HuH-7 (cell line): ENCODE measurements around the gene CLDN15.

Source experiments
- DNase-seq: peaks from one replicate; pipeline ENCODE4 v3.0.0; 2011; ENCODE audit warnings: low spot score

The CLDN15 gene

DNA sequence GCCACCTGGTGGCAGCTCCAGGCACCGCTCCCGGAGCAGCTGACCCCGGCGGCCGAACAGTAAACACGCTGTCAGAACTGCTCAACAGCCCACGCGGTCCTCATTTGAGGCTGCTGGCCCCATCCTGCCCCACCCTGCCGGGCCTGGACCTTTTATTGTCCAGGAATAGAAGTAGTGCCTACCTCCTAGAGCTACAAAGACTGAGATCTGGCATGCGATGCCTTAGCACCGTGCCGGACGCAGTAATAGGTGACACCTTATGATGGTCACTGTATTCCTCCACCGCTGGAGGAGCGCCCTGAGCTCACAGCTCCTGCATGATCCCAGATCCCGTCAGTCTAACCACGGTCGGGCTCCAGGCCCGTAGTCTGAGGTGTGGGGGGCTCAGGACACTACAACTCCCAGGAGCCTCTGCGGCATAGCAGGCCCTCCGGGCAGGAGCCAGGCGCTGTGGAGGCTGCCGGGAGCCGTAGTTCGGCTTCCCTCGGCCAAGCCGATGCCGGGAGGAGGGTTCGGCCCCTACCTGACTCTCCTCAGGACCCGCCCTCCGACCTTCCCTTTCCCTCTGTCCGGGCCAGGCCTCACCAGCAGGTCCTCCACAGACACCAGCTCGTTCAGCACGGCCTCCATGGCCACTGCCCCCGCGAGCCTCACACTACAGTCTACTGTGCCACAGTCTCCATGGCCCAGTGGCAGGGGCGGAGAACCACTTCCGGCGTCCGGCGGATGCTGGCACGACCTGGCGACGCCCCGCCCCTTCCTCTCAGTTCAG lies 7.0 kb upstream of the CLDN15 start, which contains the start of gene FIS1:
Gene FIS1 (minus strand): TSS at position 707 of the 772 bp plus-strand sequence. CDS start 77 bp downstream, at position 630.
- peak; percentile 90 for DNase-seq

DNA sequence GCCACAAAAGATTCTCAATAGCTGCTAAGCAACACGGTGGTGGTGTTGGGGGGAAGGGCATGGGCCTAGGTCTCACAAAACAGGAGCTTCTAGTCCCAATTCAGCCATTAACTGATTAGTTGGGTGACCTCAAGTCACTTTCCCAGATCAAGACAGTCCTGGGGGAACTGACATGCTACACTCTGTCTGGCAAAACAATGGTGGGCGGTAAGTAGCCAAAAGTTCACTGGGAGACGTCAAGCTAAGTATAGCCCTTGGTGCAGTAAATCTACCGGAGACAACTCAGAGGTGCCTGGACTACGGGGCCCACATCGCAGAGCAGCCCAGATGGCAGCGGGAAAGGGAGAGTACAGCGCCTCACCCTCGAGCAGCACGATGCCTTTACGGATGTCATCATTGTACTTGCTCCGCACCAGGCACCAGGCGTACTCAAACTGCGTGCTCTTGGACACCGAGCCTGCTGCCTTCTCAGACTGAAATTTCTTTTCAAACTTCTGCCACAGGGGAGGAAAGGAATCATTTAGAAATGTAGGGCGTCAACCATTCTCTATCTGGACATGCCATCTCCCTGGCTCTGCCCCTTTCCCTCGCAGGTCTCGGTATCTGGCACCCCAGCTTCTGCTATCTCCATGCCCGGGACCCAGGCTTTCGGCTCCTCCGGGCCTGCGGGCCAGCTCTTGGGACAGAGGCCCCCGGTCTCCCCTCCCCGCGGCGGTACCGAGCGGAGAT lies 6.2 kb upstream of the CLDN15 start:
- DNase-seq: peak; percentile 84

DNA sequence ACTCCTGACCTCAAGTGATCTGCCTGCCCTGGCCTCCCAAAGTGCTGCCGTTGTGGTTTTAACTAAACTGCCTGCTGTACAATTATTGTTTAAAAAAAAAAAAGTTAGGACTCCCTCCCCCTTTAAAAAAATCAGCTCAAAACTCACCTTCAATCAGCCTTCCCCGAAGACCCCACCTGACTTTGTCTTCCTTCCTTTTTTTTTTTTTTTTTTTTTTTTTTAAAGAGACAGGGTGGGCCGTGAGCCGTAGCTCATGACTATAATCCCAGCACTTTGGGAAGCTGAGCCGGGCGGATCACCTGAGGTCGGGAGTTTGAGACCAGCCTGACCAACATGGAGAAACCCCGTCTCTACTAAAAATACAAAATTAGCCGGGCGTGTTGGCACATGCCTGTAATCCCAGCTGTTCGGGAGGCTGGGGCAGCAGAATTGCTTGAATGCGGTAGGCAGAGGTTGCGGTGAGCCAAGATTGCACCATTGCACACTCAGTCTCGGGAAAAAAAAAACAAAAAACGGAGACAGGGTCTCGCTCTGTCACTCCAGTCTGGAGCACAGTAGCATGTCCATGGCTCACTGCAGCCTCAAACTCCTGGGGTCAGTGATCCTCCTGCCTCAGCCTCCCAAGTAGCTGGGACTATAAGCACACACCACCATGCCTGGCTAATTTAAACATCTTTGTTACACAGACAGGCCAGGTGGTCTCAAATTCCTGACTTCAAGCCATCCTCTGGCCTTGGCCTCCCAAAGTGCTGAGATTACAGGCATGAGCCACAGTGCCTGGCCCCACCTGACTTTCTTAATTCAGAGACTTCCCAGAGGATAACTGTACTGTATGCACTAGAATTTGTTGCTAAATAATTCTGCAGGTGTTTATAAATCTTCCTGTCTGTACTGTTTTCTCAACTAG lies 4.1 kb upstream of the CLDN15 start:
- DNase-seq: no peak

DNA sequence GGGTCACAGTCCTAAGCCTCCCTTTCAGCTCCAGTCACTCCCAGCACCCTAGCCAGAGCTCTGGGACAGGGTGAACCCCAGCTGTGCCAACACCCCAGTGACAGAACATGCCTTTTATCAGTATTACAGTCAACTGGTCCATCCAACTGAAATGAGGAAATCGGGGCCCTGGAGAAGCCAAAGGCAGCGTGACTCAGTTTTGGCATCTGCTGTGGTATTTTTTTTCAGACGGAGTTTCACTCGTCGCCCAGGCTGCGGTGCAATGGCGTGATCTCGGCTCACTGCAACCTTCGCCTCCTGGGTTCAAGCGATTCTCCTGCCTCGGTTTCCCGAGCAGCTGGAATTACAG lies 3.4 kb upstream of the CLDN15 start:
- DNase-seq: no peak

DNA sequence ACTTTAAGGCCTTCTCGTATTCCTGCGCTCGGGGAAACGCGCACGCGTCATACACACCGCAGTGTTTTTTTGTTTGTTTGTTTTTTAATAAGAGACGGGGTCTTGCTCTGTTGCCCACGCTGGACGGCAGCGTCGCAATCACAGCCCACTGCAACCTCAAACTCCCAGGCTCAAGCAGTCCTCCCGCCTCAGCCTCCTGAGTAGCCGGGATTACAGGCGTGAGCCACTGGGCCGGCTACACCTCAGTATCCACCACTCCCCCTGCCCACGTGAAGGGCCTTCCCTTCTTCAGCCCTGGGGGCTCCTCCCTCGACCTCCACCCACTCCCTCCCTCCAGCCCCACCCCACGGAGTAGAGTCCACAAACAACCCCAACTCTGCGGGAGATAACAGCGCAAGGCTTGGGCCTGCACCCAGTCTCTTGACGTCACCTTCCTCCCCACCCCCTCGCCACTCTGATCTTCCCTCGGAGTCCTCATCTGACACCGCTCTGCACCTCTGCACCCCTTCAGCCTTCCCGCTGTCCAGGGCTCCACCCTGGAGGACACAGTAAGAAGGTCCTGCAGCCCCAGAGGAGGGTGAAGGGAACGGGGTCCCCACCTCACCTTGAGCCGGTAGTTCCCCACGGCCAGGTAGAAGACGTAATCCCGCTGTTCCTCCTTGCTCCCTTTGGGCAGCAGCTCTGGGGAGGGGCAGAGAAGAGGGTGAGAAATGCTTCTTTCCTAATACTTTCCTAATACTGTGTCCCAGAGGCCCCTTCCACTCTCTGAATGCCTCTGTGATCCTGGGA lies 2.8 kb upstream of the CLDN15 start:
- DNase-seq: no peak

DNA sequence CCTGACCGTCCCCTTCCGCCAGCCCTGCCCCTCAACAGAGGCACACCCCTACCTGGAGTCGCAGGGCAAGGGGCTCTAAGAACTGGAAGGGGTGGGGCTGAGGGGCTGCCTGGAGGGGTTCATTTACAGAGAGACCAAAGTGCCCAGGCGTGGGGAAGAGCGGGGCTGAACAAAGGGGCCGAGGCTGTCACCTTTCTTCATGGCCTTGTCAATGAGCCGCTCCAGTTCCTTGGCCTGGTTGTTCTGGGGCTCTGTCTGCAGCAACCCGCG lies 2.3 kb upstream of the CLDN15 start:
- no peak for DNase-seq

DNA sequence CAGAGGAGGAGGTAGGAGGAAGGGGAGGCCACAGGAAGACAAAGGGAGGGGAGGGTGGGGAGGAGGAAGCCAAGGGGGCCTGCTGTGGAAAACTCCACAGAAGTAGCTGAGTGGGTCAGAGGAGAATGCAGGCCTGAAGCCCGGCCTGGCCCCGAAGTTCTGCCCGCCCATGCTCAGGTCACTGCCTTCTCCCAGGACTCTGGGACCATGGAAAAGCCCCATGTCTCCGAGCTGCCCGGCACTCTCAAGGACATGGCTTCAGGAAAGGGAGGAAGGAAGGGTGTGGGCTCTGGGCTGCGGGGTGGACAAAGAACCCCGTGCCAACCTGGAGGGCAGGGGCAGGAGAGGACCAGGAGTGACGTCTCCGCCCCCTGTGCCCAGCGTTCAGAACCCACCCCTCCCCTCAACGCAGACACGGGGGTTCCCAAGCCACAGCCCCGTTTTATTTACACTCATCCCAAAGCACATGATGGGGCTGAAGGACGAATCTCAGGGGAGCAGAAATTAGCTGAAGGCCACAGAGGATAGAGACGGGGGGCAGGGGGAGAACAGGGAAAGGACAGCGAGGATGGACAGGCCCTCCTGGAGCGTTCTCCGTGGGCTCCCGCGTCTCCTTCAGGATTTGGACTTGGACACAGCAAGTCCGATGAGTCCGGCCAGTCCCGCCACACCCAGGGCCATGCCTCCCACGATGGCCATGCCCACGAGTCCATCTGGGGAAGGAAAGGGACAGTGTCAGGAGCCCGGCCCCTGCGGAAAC lies 1.8 kb upstream of the CLDN15 start:
- DNase-seq: no peak

DNA sequence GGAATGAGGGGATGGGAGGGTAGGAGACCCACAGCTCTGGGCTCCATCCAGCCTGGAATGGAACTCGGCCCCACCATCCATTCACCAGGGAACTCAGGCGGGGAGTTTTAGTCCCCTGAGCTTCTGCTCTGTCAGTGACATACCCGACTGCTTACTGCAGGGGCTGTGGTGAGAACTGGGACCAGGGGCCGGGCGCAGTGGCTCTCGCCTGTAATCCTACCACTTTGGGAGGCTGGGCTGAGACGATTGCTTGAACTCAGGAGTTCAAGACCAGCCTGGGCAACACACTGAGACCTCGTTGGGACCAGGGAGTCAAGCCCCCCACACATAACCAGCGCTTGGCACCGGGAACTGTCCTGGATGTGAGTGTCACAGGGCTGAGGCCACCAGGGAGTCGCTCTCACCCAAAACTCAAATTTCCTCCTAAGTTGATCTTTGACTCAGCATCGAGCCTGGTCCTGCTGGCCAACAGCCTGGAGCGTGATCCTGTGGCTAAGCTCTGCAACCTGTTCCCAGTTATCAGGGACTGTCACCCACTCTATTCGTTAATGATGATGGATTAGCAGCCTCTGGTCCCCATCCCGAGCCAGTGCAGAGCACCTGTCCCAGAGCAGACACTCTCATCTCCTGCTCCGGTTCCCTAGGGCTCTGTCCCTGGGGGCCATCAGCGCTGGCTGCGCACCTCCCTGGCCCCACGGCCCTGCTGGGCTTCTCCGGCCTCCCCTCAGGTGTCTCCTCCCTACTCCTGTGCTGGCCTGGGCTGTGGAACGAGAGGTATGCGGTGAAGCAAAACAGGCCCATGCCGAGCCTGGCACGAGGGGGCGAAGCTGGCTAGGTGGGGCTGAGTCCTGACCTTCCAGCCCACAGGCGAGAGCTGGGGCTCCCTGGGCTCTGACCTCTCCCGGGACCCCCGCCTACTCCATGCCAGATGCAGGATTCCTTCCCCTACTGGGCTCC lies 902 bp upstream of the CLDN15 start:
- DNase-seq: no peak

DNA sequence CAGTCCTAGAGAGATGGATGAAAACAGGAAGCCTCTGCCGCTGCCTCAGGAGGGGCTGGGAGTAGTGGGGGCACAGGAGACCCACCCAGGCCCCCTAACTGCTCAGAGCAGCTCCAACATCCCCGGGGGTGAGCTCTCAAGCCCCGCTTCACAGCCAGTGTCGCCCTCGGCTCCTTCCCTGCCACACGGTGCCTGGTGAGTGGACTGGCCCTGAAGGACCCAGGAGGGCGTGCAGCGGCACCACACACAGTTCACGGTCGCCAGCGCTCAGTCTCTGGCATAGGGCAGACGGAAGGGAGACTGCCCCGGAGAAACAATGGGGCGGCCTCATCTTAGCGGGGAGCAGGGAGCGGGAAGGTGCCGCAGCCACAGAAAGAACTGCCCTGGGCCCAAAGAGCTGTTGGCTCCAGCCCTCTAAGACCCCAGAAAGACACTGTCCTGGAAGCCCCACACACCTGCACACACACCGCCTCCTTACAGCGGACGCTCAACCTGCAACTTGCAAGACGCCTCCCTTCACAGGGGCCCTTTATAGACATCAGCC lies 1.2 kb downstream of the CLDN15 start:
- no peak for DNase-seq

DNA sequence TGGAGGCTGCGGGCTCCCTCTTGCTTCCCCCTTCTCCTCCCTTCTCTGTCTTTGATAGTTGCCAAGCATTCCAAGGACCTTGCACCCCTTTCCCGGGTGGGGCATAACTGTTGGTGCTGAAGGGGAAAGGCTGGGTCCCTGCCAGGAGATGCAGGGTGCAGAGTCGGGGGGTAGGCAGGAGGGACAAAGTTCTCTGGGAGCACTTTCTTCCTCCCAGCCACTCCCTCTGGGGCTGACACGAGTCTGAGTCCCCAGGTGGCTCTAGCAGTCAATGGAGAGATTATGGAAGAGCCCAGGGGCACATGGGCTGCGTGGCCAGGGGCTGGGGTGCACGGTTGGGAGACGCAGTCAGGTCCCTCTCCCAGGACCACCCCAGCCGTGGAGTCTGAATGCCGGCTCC lies 2.1 kb downstream of the CLDN15 start:
- DNase-seq: no peak

DNA sequence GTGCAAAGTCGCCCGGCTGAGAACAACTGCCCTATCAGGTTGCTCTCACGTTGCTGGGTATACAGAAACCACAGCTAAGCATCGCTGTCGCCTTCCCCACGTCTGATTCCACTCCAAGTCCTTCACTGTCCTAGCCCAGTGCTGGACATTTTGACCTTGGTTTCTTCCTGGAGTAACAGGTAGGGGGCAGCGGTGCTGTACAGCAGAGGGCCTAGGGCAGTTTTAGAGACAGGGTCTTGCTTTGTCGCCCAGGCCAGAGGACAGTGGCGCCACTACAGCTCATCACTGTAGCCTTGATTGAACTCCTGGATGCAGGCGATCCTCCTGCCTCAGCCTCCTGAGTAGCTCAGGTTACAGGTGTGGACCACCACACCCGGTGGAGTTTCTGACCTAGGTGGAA lies 2.6 kb downstream of the CLDN15 start:
- DNase-seq: no peak

DNA sequence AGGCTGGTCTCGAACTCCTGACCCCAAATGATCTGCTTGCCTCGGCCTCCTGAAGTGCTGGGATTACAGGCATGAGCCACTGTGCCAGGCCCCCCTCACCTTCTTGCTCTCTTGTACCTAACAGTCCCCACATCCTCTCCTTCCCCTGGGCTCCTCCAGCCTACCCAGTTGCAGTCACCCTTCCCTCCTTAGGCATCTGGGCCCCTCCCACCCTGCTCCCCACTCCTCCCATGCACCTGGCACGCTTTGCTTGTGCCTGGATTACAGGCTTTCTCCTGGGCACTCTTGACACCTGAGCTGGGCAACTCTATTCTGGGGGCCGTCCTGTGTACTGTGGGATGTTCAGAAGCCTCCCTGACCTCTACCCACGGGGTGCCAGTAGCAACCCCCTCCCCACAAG lies 3.0 kb downstream of the CLDN15 start:
- DNase-seq: no peak

DNA sequence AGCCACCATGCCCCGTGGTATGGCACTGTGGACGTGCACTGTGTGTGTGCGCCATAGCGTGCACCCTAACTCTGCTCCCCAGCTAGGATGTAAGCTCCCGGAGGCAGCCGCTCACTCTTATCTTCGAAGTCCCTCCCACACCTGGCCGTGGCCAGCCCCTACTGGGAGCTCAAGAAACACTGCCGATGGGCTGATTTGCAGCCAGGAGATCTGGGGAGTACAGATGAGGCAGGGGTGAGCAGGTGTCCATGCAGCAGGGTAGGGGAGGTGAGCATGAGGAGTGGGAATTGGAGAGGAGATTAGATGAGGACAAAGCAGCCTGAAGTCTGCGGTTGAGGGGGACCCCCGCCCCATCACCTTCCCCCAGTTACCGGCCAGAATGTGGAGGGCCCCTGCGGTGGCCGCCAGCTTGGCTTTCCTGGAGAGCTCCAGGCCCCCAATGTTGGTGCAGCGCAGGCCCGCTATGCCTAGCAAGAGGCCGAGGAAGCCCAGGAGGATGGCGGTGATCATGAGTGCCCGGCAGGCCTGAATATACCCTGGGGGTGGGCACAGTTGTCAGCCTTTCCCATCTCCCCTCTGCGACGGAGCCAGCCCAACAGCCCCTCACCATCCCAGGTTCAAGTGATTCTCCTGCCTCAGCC lies 3.6 kb downstream of the CLDN15 start:
- no peak for DNase-seq

DNA sequence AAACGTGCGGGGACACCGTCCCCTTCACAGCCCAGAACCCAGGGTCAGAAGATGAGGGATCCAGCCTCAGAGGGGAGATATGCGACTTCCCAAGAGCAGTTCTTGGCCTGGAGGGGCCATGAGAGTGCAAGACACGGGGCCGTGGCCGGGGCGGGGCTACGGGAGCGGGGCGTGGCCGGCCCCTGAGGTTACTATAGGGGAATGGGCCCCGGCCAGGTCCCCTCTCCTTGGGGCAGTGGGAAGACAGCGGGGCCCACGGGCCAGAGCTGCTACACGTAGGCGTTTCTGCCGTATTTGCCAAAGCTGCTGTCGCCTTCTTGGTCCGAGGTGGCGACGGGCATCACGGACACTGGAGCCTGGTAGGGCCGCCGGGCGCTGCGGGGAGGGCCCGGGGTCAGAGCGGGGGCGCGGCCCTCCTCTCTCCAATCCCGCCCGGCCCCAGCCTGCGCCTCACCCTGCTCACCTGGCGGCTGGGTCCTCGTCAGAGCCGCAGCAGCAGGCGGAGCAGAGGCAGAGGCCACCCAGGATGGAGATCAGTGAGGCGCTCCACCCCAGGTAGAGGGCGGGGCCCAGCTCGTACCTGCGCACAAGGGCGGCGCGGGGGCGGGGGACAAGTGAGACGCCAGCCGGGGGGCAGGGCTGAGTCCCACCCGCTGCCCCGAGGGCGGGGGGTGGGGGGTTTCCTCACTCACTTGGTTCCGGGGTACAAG lies 5.3 kb downstream of the CLDN15 start:
- no peak for DNase-seq

DNA sequence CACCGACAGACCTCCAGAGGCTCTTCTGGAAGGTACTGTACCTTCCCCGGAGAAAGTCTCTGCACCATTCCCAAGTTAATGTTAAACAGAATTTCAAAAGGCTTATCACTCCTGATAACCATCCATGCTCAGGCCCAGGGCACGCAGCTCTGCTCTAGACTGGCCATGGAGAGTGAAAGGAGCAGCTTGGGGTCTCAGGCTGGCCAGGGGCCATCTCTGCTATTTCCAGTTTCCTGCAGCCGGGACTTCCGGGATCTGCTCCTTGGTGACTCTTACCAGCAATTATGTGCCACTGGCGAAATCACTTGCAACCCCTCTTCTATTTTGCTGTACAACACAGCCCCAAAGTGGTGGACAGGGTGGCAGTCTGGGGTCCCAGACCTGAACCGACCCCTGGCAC lies 6.0 kb downstream of the CLDN15 start:
- peak; percentile 72 for DNase-seq

DNA sequence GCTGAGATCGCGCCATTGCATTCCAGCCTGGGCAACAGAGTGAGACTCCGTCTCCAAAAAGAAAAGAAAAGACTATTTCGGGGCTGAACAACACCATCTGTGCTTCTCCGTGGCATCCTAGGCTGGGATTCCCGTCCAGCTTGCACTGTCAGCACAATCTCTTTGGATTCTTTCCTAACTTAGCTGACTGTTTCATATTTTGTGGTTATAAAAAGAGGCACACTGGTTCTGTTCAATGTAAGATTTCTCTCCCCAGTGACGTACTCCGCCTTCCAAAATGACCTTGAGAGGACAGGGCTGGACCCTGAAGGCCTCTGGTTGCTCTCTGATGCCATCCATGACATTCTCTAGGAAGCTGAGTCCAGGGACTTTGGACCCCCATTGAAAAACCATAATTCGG lies 10.9 kb downstream of the CLDN15 start:
- DNase-seq: no peak

DNA sequence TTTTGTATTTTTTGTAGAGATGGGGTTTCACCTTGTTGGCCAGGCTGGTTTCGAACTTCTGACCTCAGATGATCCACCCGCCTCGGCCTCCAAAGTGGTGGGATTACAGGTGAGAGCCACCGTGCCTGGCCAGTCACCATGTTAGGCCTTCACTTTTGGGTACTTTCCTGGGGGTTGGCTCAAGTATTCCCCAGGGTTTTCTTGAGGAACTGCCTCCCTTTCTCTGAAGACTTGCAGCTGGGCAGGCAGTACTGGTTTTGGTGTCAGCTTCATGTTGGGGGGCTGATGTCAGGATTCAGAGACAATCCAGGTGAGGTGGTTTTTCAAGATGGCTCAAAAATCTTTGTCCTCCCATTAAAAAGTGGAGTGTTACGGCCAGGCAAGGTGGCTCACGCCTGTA lies 12.0 kb downstream of the CLDN15 start:
- DNase-seq: no peak

DNA sequence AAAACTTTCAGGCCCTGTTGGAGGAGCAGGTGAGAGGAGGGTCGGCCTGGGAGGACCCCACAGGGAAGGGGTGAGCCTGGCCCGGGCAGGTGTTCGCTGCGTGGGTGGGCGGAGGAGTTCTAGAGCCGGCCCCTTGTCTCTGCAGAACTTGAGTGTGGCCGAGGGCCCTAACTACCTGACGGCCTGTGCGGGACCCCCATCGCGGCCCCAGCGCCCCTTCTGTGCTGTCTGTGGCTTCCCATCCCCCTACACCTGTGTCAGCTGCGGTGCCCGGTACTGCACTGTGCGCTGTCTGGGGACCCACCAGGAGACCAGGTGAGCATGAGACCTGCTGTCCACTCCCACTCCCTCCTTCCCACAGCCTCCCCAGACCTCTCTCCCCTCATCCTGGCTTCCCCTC lies 14.1 kb downstream of the CLDN15 start:
- DNase-seq: no peak
